SK-N-MC (cell line): ENCODE measurements around the gene PIGS.

Experiments used
- EZH2 ChIP-seq: fragments of 200-600 bp; sonication (generic); IDR thresholded peaks from one replicate; pipeline ENCODE4 v1.6.1; 2017; ENCODE audit warnings: antibody characterized with exemption
- FOXP2 ChIP-seq: optimal IDR thresholded peaks from 2 replicates; pipeline ENCODE3; 2011; ENCODE audit warnings: mild to moderate bottlenecking, moderate library complexity; ENCODE audit not compliant: insufficient read depth; ENCODE audit errors: extremely low read length, control extremely low read depth
- POLR2AphosphoS5 ChIP-seq: IDR thresholded peaks from 2 replicates; pipeline ENCODE4 v1.6.1; 2012; ENCODE audit warnings: mild to moderate bottlenecking, low read depth, low read length, borderline replicate concordance

DNA sequence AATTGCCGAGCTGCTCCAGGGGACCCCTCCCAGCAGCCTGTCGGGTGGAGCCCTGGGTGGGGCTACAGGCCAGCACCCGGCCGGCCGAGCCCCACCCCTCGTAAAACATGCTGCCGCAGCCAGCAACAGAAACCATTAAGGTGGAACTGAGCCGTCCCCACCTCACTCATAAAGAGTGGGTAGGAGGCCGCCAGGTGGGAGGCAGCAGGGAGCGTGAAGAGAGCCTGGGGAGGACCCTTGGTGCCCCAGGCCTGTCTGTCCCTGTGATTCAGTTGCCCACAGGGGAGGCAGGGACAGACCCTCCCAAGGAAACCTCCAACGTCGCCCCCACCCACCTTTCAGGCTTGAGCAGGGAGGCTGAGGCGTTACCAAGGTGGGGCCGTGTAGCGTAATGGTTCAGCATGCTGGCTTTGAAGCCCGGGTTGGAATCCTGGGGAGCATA, 56.7 kb downstream of the PIGS start:
- TF ChIP-seq EZH2 = no peak
- no peak for TF ChIP-seq POLR2AphosphoS5
- TF ChIP-seq FOXP2 = no peak
